Right renal pelvis (tissue), 4 donors: ENCODE measurements around the gene DGCR2. TPM values are rescaled to one million over a fixed set of nuclear protein-coding genes. Genes with fewer than 3 reads are reported as not detected.

Experiments
- DNase-seq, 4 donors: peaks; one replicate each; pipeline ENCODE4 v3.0.0-alpha.2; 2013; ENCODE audit warnings: low read depth in 4 of 4, low spot score in 3 of 4, missing footprints in 1 of 4
- polyA plus RNA-seq, 4 donors: library from polyadenylated mRNA; unstranded; fragments of 120-200 nt; gene quantifications; one replicate each; pipeline ENCODE4 v1.2.1, GENCODE V29; 2013; ENCODE audit not compliant: insufficient read length in 4 of 4

Gene DGCR2
- polyA plus RNA-seq, 4 donors: 71.9 to 94.3 (median 83.6) TPM

- DNase-seq: no peak
Observed at GRCh38 chr22:19128946-19129727, 6.9 kb upstream of the DGCR2 start.

GRCh38 chr22:19128009-19128401 lies 5.8 kb upstream of the DGCR2 start:
- DNase-seq: no peak

- DNase-seq: no peak
Observed at GRCh38 chr22:19127329-19128008, 5.3 kb upstream of the DGCR2 start.

GRCh38 chr22:19126309-19127273 lies 4.4 kb upstream of the DGCR2 start:
- no peak for DNase-seq

GRCh38 chr22:19125474-19126308 lies 3.5 kb upstream of the DGCR2 start:
- no peak for DNase-seq

GRCh38 chr22:19125011-19125410 lies 2.8 kb upstream of the DGCR2 start:
- DNase-seq: no peak

- DNase-seq: no peak
Observed at GRCh38 chr22:19124377-19124776, 2.2 kb upstream of the DGCR2 start.

- no peak for DNase-seq
Observed at GRCh38 chr22:19123936-19124335, 1.7 kb upstream of the DGCR2 start.

GRCh38 chr22:19122752-19123492 lies 710 bp upstream of the DGCR2 start:
- DNase-seq: peak in 1 of 4 donors; percentile 13

- peak in 2 of 4 donors; percentile 22 to 34 for DNase-seq
Observed at GRCh38 chr22:19121631-19122142, 525 bp downstream of the DGCR2 start.

GRCh38 chr22:19120829-19121630 lies 1.2 kb downstream of the DGCR2 start:
- DNase-seq: peak in 1 of 4 donors; percentile 24

GRCh38 chr22:19119949-19120348 lies 2.3 kb downstream of the DGCR2 start:
- DNase-seq: no peak

- DNase-seq: no peak
Observed at GRCh38 chr22:19118329-19118880, 3.8 kb downstream of the DGCR2 start.

GRCh38 chr22:19117111-19117512 lies 5.1 kb downstream of the DGCR2 start:
- no peak for DNase-seq

- DNase-seq: no peak
Observed at GRCh38 chr22:19115628-19116027, 6.6 kb downstream of the DGCR2 start.

GRCh38 chr22:19114984-19115552 lies 7.1 kb downstream of the DGCR2 start:
- DNase-seq: no peak

GRCh38 chr22:19113429-19113828 lies 8.8 kb downstream of the DGCR2 start:
- DNase-seq: no peak

GRCh38 chr22:19111584-19111983 lies 10.6 kb downstream of the DGCR2 start:
- no peak for DNase-seq
